Endodermal cell (in vitro differentiated cells): ENCODE measurements around the gene FN3K. TPM values are rescaled to one million over a fixed set of nuclear protein-coding genes. Genes with fewer than 3 reads are reported as not detected.
A peak's percentile ranks its signal among the peaks of the same experiment; 100 is the strongest.

Experiments
- DNase-seq: peaks from one replicate; pipeline ENCODE4 v3.0.0-alpha.2; 2017
- H3K27ac ChIP-seq: 2 replicates; pipeline ENCODE4 v1.5.1; 2013; ENCODE audit warnings: mild to moderate bottlenecking, low read depth, low read length, moderate library complexity
- H3K27me3 ChIP-seq: 2 replicates; pipeline ENCODE4 v1.6.1; 2013; ENCODE audit warnings: mild to moderate bottlenecking, low read length, moderate library complexity; ENCODE audit not compliant: insufficient read depth, control insufficient read depth, poor library complexity, severe bottlenecking
- H3K36me3 ChIP-seq: 2 replicates; pipeline ENCODE4 v1.7.0; 2013; ENCODE audit warnings: mild to moderate bottlenecking, low read length, moderate library complexity; ENCODE audit not compliant: control insufficient read depth, insufficient read depth
- H3K4me1 ChIP-seq: one replicate; pipeline ENCODE4 v1.7.0; 2013; ENCODE audit warnings: low read length; ENCODE audit not compliant: control insufficient read depth, insufficient read depth
- H3K4me3 ChIP-seq: 2 replicates; pipeline ENCODE4 v1.5.1; 2013; ENCODE audit warnings: mild to moderate bottlenecking, low read length, moderate library complexity
- H3K9ac ChIP-seq: 2 replicates; pipeline ENCODE4 v1.6.1; 2013; ENCODE audit warnings: mild to moderate bottlenecking, low read length, moderate library complexity; ENCODE audit not compliant: poor library complexity, severe bottlenecking; ENCODE audit errors: extremely low read depth
- H3K9me3 ChIP-seq: 2 replicates; pipeline ENCODE4 v1.6.1; 2013; ENCODE audit warnings: mild to moderate bottlenecking, low read length, moderate library complexity; ENCODE audit not compliant: control insufficient read depth
- H3K27ac Mint-ChIP-seq: 2 replicates; pipeline ENCODE4 v1.8.0; 2020; ENCODE audit warnings: mixed read lengths
- H3K27me3 Mint-ChIP-seq: 2 replicates; pipeline ENCODE4 v1.8.0; 2021; ENCODE audit warnings: mild to moderate bottlenecking, mixed read lengths; ENCODE audit not compliant: insufficient read depth
- H3K36me3 Mint-ChIP-seq: 2 replicates; pipeline ENCODE4 v1.8.0; 2020; ENCODE audit warnings: low read depth, mixed read lengths
- H3K4me1 Mint-ChIP-seq: 2 replicates; pipeline ENCODE4 v1.8.0; 2020; ENCODE audit warnings: mixed read lengths
- H3K4me3 Mint-ChIP-seq: 2 replicates; pipeline ENCODE4 v1.8.0; 2020; ENCODE audit warnings: mild to moderate bottlenecking, moderate library complexity, mixed read lengths
- H3K9me3 Mint-ChIP-seq: 2 replicates; pipeline ENCODE4 v1.8.0; 2020; ENCODE audit warnings: mild to moderate bottlenecking, mixed read lengths
- CTCF ChIP-seq: fragments of 200-600 bp; sonication (generic); conservative IDR thresholded peaks from 2 replicates; pipeline ENCODE4 v1.5.0; 2021; ENCODE audit warnings: antibody characterized with exemption, mild to moderate bottlenecking
- WGBS, 2 experiments: methylation state at CpG; one replicate each; pipeline versions ENCODE4 v1.1.5 to v1.1.7; 2013; ENCODE audit warnings: missing lambda C conversion rate in 2 of 2, mixed read lengths in 1 of 2; ENCODE audit not compliant: insufficient coverage in 1 of 2, insufficient read length in 1 of 2; 5-methylcytosine and 5-hydroxymethylcytosine counted together
- total RNA-seq, 2 donors: library from RNA; stranded (reverse); fragmentation: NEBNext Ultra II Directional in 1 of 2; extraction: Animal tissue kit (Norgen Biotek cat#: 25700) in 1 of 2; gene quantifications; 2 replicates in 1 of 2; 3 replicates in 1 of 2; pipeline ENCODE4 v1.2.1, GENCODE V29; 2021

FN3K gene
- total RNA-seq, 2 donors from 2014 or later, result 24.7 to 35.6 TPM

DNA sequence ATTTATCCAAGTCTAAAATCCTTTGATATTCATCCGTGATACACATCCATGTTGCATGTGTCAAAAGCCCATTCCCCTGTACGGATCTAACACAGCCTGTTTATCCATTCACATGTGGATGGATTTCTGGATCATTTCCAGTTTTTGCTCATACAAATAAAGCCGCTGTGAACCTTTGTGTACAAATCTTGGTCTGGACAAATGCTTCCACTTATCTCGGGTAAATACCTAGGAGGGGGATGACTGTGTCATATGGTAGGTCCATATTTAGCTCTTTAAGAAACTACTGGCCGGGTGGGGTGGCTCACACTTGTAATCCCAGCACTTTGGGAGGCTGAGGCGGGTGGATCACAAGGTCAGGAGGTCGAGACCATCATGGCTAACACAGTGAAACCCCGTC, 10.1 kb downstream of the FN3K start:
- peaks cover 25% of the 10 kb centered on the region for H3K9me3 ChIP-seq
- DNase-seq, result no peak
- no peak overlapping the region for H3K4me3 ChIP-seq
- Mint-ChIP-seq H3K27ac (no peak overlapping the region), H3K9me3 (peaks cover 42% of the 10 kb centered on the region), H3K4me3 (no peak overlapping the region), H3K27me3 (peaks cover 20% of the 10 kb centered on the region), H3K4me1 (peaks cover 8% of the 10 kb centered on the region), H3K36me3 (peaks cover 65% of the 10 kb centered on the region)
- no peaks in the 10 kb centered on the region for H3K4me1 ChIP-seq
- no peak for TF ChIP-seq CTCF
- no peaks in the 10 kb centered on the region for H3K27me3 ChIP-seq
- H3K27ac ChIP-seq, result no peak overlapping the region
- H3K9ac ChIP-seq, result no peak overlapping the region
- WGBS, 2 experiments, result 79 to 86% methylated on average over 7 of the region's 8 CpGs
- H3K36me3 ChIP-seq, result peaks cover 48% of the 10 kb centered on the region

DNA sequence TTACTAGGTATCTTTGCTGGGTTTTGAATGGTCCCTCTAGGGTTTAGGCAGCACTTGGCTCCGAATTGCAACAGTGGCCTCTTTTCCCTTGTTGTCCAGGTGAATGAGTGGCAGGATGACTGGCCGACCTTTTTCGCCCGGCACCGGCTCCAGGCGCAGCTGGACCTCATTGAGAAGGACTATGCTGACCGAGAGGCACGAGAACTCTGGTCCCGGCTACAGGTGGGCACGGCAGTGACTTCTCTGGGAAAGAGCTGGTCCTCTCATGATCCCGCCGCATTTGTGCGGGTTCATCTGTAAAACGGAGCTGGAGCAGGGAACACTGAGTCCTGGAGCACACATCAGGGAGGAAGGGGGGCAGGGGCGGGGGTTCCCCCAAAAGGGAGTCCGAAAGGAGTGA, 13.3 kb downstream of the FN3K start:
- no peak for TF ChIP-seq CTCF
- Histone ChIP-seq H3K9ac (no peak overlapping the region), H3K27ac (no peak overlapping the region), H3K9me3 (peaks cover 14% of the 10 kb centered on the region), H3K4me1 (no peaks in the 10 kb centered on the region), H3K27me3 (no peaks in the 10 kb centered on the region), H3K36me3 (peaks cover 16% of the 10 kb centered on the region), H3K4me3 (no peak overlapping the region)
- Mint-ChIP-seq H3K4me1 (peaks cover 11% of the 10 kb centered on the region), H3K27ac (no peak overlapping the region), H3K9me3 (peaks cover 24% of the 10 kb centered on the region), H3K36me3 (peaks cover 33% of the 10 kb centered on the region), H3K27me3 (peaks cover 20% of the 10 kb centered on the region), H3K4me3 (no peak overlapping the region)
- DNase-seq, result no peak
- WGBS, 2 experiments, result 93 to 98% methylated on average over 14 to 16 of the region's 16 CpGs

DNA sequence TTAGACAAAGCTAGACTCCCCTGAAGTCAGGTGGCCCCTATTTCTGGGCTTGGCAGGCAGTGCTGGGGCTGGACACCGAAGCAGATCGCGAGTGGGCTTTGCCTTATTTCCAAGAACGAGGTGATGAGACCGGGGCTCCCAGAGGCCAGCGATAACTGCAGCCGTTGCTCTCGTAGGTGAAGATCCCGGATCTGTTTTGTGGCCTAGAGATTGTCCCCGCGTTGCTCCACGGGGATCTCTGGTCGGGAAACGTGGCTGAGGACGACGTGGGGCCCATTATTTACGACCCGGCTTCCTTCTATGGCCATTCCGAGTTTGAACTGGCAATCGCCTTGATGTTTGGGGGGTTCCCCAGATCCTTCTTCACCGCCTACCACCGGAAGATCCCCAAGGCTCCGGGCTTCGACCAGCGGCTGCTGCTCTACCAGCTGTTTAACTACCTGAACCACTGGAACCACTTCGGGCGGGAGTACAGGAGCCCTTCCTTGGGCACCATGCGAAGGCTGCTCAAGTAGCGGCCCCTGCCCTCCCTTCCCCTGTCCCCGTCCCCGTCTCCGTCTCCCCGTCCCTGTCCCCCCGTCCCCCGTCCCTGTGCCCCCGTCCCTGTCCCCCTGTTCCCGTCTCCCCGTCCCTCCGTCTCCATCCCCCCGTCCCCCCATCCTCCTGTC, 15.0 kb downstream of the FN3K start:
- peak overlapping the region; percentile 37 for H3K4me3 Mint-ChIP-seq
- H3K4me1 Mint-ChIP-seq, result peaks cover 16% of the 10 kb centered on the region
- no peak overlapping the region for H3K27ac Mint-ChIP-seq
- no peaks in the 10 kb centered on the region for H3K4me1 ChIP-seq
- peaks cover 19% of the 10 kb centered on the region for H3K9me3 Mint-ChIP-seq
- peaks cover 11% of the 10 kb centered on the region for H3K9me3 ChIP-seq
- DNase-seq, result peak; percentile 81
- H3K27me3 Mint-ChIP-seq, result peaks cover 20% of the 10 kb centered on the region
- H3K36me3 ChIP-seq, result peaks cover 9% of the 10 kb centered on the region
- H3K27me3 ChIP-seq, result no peaks in the 10 kb centered on the region
- no peak overlapping the region for H3K4me3 ChIP-seq
- peaks cover 23% of the 10 kb centered on the region for H3K36me3 Mint-ChIP-seq
- 95 to 96% methylated on average over 22 to 29 of the region's 40 CpGs for WGBS, 2 experiments
- no peak overlapping the region for H3K9ac ChIP-seq
- no peak overlapping the region for H3K27ac ChIP-seq
- no peak for TF ChIP-seq CTCF
